ENCODE results near the gene DMRT1.
A peak's percentile ranks its signal among the peaks of the same experiment; 100 is the strongest.

DNA sequence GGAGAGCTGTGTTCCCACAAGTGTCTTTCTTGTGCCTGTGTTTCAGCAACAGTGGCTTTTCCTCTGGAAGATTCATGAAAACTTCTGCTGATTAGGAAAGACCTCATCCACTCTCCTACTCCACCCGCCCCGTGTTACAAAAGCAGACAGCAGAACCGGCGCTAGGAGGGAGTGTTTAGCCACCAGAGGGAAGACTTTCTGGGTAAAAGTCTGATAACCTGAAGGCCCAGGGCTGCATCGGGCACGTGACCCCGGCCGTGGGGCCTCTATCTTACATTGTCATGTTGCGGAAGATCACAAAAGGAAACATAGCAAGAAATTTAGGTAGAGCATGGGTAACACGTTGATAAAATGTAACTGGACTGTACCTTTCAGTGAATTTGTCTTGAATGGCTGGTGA is 176.6 kb downstream of the DMRT1 start:
- TF ChIP-seq, protein P1, sequence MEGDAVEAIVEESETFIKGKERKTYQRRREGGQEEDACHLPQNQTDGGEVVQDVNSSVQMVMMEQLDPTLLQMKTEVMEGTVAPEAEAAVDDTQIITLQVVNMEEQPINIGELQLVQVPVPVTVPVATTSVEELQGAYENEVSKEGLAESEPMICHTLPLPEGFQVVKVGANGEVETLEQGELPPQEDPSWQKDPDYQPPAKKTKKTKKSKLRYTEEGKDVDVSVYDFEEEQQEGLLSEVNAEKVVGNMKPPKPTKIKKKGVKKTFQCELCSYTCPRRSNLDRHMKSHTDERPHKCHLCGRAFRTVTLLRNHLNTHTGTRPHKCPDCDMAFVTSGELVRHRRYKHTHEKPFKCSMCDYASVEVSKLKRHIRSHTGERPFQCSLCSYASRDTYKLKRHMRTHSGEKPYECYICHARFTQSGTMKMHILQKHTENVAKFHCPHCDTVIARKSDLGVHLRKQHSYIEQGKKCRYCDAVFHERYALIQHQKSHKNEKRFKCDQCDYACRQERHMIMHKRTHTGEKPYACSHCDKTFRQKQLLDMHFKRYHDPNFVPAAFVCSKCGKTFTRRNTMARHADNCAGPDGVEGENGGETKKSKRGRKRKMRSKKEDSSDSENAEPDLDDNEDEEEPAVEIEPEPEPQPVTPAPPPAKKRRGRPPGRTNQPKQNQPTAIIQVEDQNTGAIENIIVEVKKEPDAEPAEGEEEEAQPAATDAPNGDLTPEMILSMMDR (IDR thresholded peaks at IDR 0.05; ENCODE audit: low read length), result peak; percentile 75
- TF ChIP-seq EZH2 (optimal IDR thresholded peaks at IDR 0.05; ENCODE audit: low read depth, low read length) (no peak), EZH2phosphoT487 (IDR thresholded peaks at IDR 0.05; ENCODE audit: low read length) (no peak)

All from MM.1S (cell line).